HUES48 (cell line): ENCODE results near the gene CORO7.

Experiments
- H3K27ac ChIP-seq: one replicate; pipeline ENCODE4 v1.7.0; 2013; ENCODE audit warnings: low read depth, low read length, inconsistent platforms
- H3K27me3 ChIP-seq: 2 replicates; pipeline ENCODE4 v1.6.1; 2013; ENCODE audit warnings: mild to moderate bottlenecking, low read length; ENCODE audit not compliant: control insufficient read depth, insufficient read depth
- H3K36me3 ChIP-seq: 2 replicates; pipeline ENCODE4 v1.6.1; 2013; ENCODE audit warnings: low read length; ENCODE audit not compliant: control insufficient read depth, insufficient read depth
- H3K4me1 ChIP-seq: 2 replicates; pipeline ENCODE4 v1.6.1; 2013; ENCODE audit warnings: mild to moderate bottlenecking, low read length; ENCODE audit not compliant: control insufficient read depth, insufficient read depth
- H3K4me3 ChIP-seq: 2 replicates; pipeline ENCODE4 v1.5.1; 2013; ENCODE audit warnings: mild to moderate bottlenecking, low read depth, low read length
- H3K9ac ChIP-seq: 2 replicates; pipeline ENCODE4 v1.6.1; 2013; ENCODE audit warnings: mild to moderate bottlenecking, low read depth, low read length, moderate library complexity
- H3K9me3 ChIP-seq: 2 replicates; pipeline ENCODE4 v1.6.1; 2013; ENCODE audit warnings: low read length; ENCODE audit not compliant: control insufficient read depth, insufficient read depth

The CORO7 gene

DNA sequence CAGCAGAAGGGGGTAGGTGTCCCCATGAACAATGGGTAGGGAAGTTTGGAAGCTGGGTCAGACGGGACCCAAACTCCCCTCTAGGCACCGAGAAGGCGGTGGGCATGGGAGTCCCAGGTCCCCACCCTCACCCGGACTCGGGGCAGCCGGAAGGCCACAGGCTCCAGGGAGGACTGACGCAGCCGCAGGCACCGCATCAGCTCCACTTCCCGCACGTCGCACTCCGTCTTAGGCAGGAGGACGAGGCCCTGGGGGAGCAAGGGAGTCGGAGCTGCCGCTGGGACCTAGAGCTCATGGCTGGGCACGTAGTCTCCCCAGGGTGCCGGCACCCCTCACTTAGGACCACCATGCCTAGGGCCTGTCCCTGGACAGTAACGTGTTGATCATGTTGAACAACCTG is 58.2 kb downstream of the CORO7 start:
- H3K27ac ChIP-seq: no peak overlapping the region
- 0 out of 2 replicates have a peak, but pooled peaks cover 2% of the 10 kb centered on the region for H3K4me1 ChIP-seq
- no peak overlapping the region for H3K4me3 ChIP-seq
- H3K36me3 ChIP-seq: no peaks in the 10 kb centered on the region
- no peak overlapping the region for H3K9ac ChIP-seq
- H3K9me3 ChIP-seq: no peaks in the 10 kb centered on the region
- no peaks in the 10 kb centered on the region for H3K27me3 ChIP-seq

DNA sequence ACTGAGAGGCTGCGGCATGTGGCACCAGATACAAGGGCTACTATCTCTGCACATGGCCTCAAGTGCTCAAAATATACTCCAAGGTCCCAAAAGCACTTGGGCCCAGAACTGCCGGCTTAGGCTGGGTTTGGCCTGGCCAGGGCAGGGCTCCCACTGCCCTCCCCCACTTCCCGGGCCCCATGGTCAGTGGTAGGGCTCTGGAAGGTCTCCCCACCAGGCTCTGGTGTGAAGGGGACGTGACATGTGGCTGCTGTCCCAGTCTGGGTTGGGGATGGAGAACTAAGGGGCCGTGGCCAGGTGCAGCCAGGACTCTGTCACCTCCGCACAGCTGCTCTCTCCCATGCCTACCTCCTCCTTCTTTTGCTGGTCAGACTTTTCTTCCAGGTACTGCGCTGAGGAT is 59.6 kb downstream of the CORO7 start:
- no peaks in the 10 kb centered on the region for H3K27me3 ChIP-seq
- H3K9me3 ChIP-seq: no peaks in the 10 kb centered on the region
- no peak overlapping the region for H3K4me3 ChIP-seq
- 0 out of 2 replicates have a peak, but pooled peaks cover 2% of the 10 kb centered on the region for H3K4me1 ChIP-seq
- H3K27ac ChIP-seq: no peak overlapping the region
- no peaks in the 10 kb centered on the region for H3K36me3 ChIP-seq
- H3K9ac ChIP-seq: no peak overlapping the region

DNA sequence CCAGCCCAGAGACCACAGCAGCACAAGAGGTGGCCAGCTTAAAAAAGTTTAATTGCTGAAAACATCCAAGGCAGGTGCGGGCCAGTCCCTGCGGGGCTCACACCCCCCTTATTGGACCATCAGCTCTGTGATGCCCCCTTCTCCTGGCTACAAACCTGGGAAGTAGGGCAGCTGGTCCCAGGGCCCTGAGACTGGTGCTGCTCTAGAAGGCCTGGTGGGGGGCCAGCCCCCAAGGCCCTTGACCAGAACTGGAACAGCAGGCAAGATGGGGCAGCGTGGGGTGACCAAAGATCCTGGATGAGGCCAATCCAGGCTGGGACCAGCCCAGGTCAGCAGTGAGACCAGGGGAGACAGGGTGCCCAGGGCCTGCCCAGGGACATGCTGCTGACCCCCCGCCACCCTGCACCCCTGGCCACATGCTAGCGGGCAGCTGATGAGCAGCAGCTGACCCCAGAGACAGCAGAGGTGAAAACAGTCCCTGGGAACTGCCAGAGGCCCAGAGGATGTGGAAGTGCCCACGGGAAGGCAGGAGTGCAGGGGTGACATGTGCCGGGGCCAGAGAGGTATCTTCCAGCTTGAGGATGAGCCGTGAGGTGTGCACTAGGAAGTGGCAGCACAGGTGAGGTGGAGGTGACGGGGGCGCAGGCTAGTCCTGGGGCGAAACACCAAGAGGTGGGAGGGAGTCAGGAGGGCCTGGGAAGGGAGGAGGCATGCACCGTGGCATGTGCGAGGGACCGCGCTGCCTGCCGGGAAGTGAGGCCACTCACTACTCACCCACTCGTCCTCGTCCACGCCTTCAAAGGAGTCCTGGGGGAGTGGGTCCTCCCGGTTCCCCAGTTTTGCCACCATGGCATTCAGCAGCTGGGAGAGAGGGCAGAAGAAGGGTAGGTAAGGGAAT is 61.6 kb downstream of the CORO7 start:
- H3K4me3 ChIP-seq: no peak overlapping the region
- H3K9me3 ChIP-seq: no peaks in the 10 kb centered on the region
- H3K36me3 ChIP-seq: 0 out of 2 replicates have a peak, but pooled peaks cover under 1% of the 10 kb centered on the region
- H3K9ac ChIP-seq: no peak overlapping the region
- H3K27ac ChIP-seq: no peak overlapping the region
- H3K27me3 ChIP-seq: no peaks in the 10 kb centered on the region
- 0 out of 2 replicates have a peak, but pooled peaks cover 2% of the 10 kb centered on the region for H3K4me1 ChIP-seq

DNA sequence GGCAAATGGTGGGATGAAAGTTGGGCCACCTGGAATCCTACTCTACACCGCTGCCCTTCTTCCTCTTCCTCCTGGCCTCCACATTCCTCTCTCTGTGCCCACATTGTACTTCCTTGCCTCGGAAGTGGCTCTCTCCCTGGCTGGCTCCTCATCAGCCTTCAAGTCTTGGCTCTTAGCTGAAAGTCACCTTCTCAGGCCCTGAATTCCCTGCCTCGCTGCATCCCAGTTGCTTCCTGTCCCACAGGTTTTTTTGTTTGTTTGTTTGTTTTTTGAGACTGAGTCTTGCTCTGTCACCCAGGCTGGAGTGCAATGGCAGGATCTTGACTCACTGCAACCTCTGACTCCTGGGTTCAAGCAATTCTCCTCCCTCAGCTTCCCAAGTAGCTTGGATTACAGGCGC is 62.7 kb downstream of the CORO7 start:
- no peaks in the 10 kb centered on the region for H3K9me3 ChIP-seq
- H3K4me1 ChIP-seq: no peaks in the 10 kb centered on the region
- no peak overlapping the region for H3K4me3 ChIP-seq
- no peaks in the 10 kb centered on the region for H3K27me3 ChIP-seq
- peaks cover 7% of the 10 kb centered on the region for H3K36me3 ChIP-seq
- H3K27ac ChIP-seq: no peak overlapping the region
- H3K9ac ChIP-seq: no peak overlapping the region

DNA sequence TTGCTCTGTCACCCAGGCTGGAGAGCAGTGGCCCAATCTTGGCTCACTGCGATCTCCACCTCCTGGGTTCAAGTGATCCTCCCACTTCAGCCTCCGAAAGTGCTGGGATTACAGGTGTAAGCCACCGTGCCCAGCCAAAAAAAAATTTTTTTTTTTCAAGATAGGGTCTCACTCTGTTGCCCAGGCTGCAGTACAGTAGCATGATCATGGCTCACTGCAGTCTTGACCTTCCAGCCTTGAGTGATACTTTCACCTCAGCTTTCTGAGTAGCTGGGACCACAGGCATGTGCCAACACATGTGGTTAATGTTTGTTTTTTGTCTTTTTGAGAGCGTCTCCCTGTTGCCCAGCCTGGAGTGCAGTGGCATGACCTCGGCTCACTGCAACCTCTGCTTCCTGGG is 63.6 kb downstream of the CORO7 start:
- no peaks in the 10 kb centered on the region for H3K9me3 ChIP-seq
- no peak overlapping the region for H3K4me3 ChIP-seq
- no peak overlapping the region for H3K27ac ChIP-seq
- H3K4me1 ChIP-seq: no peaks in the 10 kb centered on the region
- no peaks in the 10 kb centered on the region for H3K27me3 ChIP-seq
- H3K36me3 ChIP-seq: peaks cover 14% of the 10 kb centered on the region
- H3K9ac ChIP-seq: no peak overlapping the region

DNA sequence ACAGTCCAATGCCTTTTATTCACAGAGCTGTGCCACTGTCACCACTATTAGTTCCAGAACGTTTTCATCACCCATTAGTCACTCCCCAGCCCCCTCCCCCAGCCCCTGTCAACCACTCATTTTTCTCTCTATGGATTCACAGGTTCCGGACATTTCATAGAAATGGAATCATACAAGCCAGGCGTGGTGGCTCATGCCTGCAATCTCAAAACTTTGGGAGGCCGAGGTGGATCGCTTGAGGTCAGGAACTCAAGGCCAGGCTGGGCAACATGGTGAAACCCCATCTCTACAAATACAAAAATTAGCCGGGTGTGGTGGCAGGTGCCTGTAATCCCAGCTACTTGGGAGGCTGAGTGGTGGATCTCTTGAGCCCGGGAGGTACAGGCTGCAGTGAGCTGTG is 64.5 kb downstream of the CORO7 start:
- Histone ChIP-seq H3K36me3 (peaks cover 17% of the 10 kb centered on the region), H3K4me1 (no peaks in the 10 kb centered on the region), H3K9ac (no peak overlapping the region), H3K27me3 (no peaks in the 10 kb centered on the region), H3K9me3 (no peaks in the 10 kb centered on the region), H3K27ac (no peak overlapping the region), H3K4me3 (no peak overlapping the region)

DNA sequence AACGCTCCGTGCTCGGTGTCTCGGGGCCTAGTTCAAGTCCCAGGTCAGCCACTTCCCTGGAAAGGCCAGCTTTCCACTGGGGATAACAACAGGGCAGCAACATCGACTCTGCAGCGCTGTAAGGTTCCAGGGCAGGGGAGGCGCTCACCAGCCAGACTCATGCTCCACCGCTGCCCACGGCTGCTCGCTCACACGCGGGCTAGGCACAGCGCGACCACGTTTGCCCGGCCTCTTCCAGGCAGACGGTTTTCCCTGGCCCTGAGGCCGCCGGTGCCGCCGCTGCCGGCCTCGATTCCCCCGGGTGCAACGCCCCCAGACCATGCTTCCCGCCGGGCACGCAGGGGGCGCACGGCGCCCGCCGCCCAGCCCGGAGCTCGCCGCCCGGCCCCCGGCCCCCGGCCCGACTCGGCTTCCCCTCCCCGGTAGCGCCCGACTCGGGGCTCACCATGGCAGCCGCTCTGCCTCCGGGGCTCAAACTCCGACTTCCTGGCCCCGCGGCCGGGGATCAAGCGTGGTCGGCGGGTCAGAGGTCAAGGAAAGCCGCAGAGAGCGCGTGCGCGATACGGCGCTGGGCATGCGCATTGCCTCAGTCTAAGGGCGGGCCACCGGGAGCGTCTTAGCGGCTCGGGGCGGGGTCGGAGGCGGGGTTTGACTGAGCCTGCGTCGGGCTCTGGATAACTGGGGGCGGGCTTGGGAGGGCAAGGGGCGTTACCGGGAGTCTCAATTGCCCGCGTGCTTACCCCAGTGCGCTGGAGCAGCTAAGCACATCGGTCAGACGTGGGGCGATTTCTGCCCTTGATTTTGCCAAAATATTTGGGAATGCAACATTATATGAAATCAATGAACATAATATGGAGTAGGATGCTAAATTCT is 65.4 kb downstream of the CORO7 start, which contains the start of gene PAM16:
PAM16 (minus strand) TSS at position 535 of the 873 bp plus-strand sequence; CDS start at position 448, 87 bp downstream.
- H3K27ac ChIP-seq: peak within 1 kb of the TSS; percentile 89
- no peaks in the 10 kb centered on the region for H3K4me1 ChIP-seq
- peaks cover 22% of the 10 kb centered on the region for H3K36me3 ChIP-seq
- no peaks in the 10 kb centered on the region for H3K27me3 ChIP-seq
- H3K9me3 ChIP-seq: no peaks in the 10 kb centered on the region
- peak within 1 kb of the TSS; percentile 84 for H3K4me3 ChIP-seq
- H3K9ac ChIP-seq: peak within 1 kb of the TSS; percentile 74

DNA sequence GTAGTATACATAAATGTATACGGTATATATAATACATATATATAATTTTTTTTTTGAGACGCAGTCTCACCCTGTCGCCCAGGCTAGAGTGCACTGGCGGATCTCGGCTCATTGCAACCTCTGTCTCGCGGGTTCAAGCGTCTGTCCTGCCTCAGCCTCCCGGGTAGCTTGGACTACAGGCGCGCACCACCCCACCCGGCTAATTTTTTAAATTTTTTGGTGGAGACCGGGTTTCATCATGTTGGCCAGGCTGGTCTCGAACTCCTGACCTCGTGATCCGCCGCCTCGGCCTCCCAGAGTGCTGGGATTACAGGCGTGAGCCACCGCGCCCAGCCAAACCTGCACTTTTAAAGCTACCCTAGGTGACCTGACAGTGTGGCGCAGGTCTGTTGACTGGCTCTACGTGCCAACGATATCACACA is 66.0 kb downstream of the CORO7 start:
- Histone ChIP-seq H3K27ac (no peak overlapping the region), H3K4me1 (no peaks in the 10 kb centered on the region), H3K4me3 (peak overlapping the region; percentile 84)

DNA sequence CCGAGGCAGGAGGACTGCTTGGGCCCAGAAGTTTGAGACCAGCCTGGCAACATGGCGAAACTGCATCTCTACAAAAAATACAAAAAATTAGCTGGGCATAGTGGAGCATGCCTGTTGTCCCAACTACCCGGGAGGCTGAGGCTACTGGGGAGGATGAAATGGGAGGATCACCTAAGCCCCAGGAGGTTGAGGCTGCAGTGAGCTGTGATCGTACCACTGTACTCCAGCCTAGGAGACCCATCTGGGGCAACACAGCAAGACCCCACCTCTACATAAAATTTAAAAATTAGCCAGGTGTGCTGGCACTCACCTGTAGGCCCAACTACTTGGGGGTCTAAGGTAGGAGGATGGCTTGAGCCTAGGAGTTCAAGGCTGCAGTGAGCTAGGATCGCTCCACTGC is 67.1 kb downstream of the CORO7 start:
- H3K36me3 ChIP-seq: peaks cover 29% of the 10 kb centered on the region
- no peak overlapping the region for H3K4me3 ChIP-seq
- no peaks in the 10 kb centered on the region for H3K4me1 ChIP-seq
- H3K9ac ChIP-seq: no peak overlapping the region
- H3K27me3 ChIP-seq: no peaks in the 10 kb centered on the region
- no peak overlapping the region for H3K27ac ChIP-seq
- H3K9me3 ChIP-seq: peaks cover 4% of the 10 kb centered on the region

More for the DNA sequence above, 66.0 kb downstream of the CORO7 start:
- Histone ChIP-seq H3K36me3 (peaks cover 28% of the 10 kb centered on the region), H3K9me3 (no peaks in the 10 kb centered on the region), H3K9ac (peak overlapping the region; percentile 74), H3K27me3 (no peaks in the 10 kb centered on the region)

DNA sequence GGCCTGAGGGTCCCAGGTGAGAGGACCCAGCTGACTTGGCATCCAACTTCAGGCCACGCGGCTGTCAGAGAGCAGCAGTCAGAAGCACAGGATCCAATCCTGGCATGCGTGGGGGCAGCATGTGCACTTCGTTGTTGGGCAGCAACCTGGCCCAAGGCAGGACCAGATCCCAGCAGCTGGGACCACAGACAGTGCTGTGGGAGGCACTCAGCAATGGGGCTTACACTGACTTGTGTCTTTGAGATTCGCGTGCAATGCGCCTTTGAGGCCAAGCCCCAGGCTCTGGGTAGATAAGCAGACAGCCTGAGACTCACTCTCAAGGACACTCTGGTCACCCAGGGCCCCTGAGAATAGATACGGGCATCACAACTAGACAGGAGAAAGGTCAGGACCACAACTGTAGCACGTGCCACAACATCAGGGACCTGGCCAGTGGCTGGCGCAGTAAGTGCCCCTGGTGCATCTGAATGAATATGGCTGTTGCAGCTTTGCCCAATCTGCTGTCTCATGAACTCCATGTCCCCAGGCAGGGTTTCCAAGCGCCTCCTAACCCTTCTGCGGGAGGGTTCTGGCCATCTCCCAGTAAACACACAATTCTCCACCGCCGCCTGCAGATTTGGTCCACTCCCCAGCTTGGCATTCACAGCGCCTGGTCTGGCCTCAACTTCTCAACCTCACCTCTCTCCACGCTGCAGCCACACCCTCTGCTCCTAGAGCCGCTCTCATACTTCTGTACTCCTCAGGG is 68.5 kb downstream of the CORO7 start:
- H3K9me3 ChIP-seq: peaks cover 4% of the 10 kb centered on the region
- H3K4me1 ChIP-seq: no peaks in the 10 kb centered on the region
- H3K4me3 ChIP-seq: no peak overlapping the region
- H3K27me3 ChIP-seq: no peaks in the 10 kb centered on the region
- H3K36me3 ChIP-seq: peaks cover 29% of the 10 kb centered on the region
- H3K9ac ChIP-seq: no peak overlapping the region
- H3K27ac ChIP-seq: no peak overlapping the region
